GM12801 (cell line): ENCODE data around the gene GM2A.

Experiments used
- CTCF ChIP-seq: IDR thresholded peaks from one replicate; pipeline ENCODE4 v1.5.1; 2011; ENCODE audit warnings: control low read depth; ENCODE audit not compliant: insufficient read length; ENCODE audit errors: extremely low read depth

The GM2A gene

GRCh38 chr5:151295791-151296477 is 42.9 kb downstream of the GM2A start:
- no peak for TF ChIP-seq CTCF

- TF ChIP-seq CTCF = no peak
These were observed 43.5 kb downstream of the GM2A start for GRCh38 chr5:151296478-151296830.

DNA sequence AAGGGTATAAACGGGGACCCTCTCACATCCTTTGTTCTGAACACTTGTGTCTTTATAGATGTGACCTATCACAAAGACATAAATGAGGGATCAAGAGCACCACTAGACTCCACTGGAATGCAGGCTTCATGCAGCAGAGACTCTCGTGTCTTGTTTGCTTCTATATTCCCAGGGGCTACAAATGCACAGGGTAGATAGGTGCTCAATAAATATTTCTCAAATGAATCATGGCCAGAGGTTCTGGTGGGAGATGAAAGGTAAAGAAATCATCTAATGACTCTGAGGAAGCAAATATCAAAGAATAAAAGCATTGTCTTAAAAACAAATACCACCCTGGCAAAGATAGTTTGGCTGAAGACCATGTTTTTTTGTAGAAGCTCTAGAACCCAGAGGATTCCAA is 44.0 kb downstream of the GM2A start:
- TF ChIP-seq CTCF = no peak

DNA sequence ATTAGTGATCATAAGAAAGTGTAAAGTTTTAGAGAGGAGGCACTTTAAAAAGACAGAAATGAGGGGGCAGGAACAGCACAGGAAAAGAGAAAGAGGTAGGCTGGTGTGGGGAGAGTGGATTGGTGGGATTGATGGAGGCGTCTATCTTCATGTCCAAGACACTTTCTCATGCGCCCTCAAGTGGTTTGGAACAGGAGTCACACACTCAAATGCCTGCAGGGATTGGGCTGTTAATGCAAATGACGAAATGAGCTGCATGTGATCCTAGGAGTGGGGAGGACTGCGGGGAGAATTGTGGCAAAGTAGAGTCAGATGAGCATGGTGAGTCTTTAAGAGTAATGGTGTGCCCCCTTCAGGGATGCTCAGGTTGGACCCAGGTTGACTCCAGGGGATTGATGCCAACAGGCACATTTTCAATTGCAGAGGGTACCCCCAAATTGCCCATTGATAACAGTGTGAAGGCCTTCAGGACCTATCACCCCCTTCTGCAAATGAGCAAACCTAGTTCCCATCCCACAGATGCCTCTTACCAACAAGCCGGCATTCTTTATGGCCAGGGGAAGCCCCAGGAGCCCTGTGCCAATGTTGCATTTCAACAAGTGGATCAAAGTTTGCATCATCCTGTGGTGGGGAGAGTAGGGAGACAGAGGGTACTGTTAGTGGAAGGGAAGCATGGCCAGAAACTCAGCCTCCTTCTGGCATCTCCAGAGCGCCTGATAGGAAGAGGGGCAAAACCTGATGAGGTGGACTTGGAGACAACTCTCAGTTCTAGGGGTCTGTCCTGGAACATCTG is 45.3 kb downstream of the GM2A start:
- no peak for TF ChIP-seq CTCF

DNA sequence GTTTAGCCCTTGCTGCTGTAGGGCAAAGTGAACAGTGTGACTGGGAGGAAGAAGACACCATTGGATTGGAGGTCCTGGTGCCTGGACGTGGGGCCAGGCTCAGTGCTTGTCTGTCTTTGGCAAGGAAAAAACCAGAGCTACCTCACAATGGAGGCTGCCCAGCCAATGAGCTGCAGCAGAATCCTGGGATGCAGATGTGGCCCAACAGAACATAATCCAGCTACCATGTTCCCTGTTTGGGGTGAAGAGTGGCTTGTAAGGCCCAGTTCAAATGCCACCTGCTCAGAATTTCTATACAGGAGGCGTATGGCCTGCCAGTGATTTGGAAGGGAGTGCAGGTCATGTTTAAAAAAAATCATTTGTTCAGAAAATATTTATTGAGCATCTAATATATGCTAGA is 50.7 kb downstream of the GM2A start, which contains the start of gene SLC36A3:
Gene SLC36A3, minus strand, starts transcription at position 101 of the 400 bp plus-strand sequence. CDS start 412 bp downstream, outside the sequence.
- no peak for TF ChIP-seq CTCF

- TF ChIP-seq CTCF = no peak
These were observed 57.9 kb downstream of the GM2A start for GRCh38 chr5:151310932-151311331.

DNA sequence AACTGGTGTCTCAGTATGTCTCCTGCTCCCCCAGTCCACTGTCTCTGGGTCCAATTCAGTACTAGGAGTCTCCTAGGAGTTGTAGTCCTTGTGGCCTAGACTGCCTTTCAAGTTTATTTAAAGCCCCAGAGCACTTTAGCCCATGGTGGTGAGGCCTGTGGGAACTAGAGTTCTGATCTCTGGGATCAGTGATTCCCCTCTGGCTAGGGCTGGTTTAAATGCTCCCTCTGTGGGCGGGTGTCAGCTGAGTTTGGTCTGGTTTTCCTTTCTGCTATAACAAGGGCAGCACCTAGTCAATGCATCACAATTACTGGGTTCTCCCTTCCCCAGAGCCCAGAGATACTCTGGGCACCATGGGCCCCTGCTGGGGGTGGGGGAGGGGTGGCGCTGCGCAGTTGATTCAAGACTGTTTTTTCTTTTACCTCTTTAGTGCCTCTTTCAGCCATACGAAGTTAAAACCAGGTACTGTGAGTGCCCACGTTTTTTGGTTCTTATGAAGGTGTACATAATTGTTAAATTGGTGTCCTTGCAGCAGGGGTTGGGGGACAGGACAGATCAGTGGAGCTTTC is 59.9 kb downstream of the GM2A start:
- no peak for TF ChIP-seq CTCF
